Endothelial cell of umbilical vein (primary cell): ENCODE measurements around the gene PSAPL1. TPM values are rescaled to one million over a fixed set of nuclear protein-coding genes. Genes with fewer than 3 reads are reported as not detected.

Source experiments
- BruUV-seq: library from RNA; stranded (reverse); fragments of 400-500 nt; replicated peaks from 2 replicates; lab custom pipeline; 2021; lab: Mats Ljungman, UMichigan
- CTCF ChIA-PET: fragments of 300-600, 350-600 bp; sonication (Branson Sonifier 250); formaldehyde crosslinking; loops from one replicate; lab custom pipeline; 2021; ENCODE audit warnings: antibody characterized with exemption, inconsistent platforms; lab: Charles Lee
- POLR2A ChIA-PET: fragments of 300-600, 350-600 bp; sonication (Branson Sonifier 250); formaldehyde crosslinking; loops from one replicate; lab custom pipeline; 2021; ENCODE audit warnings: antibody characterized with exemption, inconsistent platforms; lab: Charles Lee
- DNase-seq: peaks from one replicate; pipeline ENCODE4 v3.0.0-alpha.2; 2011; ENCODE audit warnings: low read depth, low spot score
- FAIRE-seq: peaks from 2 replicates; lab custom pipeline; 2011; peaks lifted over from hg19 to GRCh38; lab: Jason Lieb, UNC
- H2AFZ ChIP-seq: 2 replicates; pipeline ENCODE4 v1.6.0; 2012; ENCODE audit warnings: low read depth, low read length, control low read depth, inconsistent platforms
- H3K27ac ChIP-seq: 2 replicates; pipeline ENCODE4 v1.5.1; 2011; ENCODE audit warnings: low read depth, mild to moderate bottlenecking, control low read depth, low read length, moderate library complexity; ENCODE audit not compliant: insufficient read depth
- H3K27me3 ChIP-seq, 2 experiments: 2 replicates each; pipeline versions ENCODE4 v1.6.0 to v1.6.1; 2011; ENCODE audit warnings: low read length in 2 of 2, mixed read lengths in 1 of 2; ENCODE audit not compliant: control insufficient read depth in 2 of 2, insufficient read depth in 2 of 2
- H3K36me3 ChIP-seq, 2 experiments: 2 replicates in 1 of 2; 3 replicates in 1 of 2; pipeline ENCODE4 v1.5.1; 2011; ENCODE audit warnings: low read length in 2 of 2, mild to moderate bottlenecking in 1 of 2, moderate library complexity in 1 of 2; ENCODE audit not compliant: control insufficient read depth in 2 of 2, insufficient read depth in 2 of 2; ENCODE audit errors: extremely low read depth in 1 of 2
- H3K4me1 ChIP-seq: 3 replicates; pipeline ENCODE4 v1.5.1; 2011; ENCODE audit warnings: mild to moderate bottlenecking, low read length; ENCODE audit not compliant: control insufficient read depth, insufficient read depth; ENCODE audit errors: extremely low read depth
- H3K4me2 ChIP-seq: 2 replicates; pipeline ENCODE4 v1.6.1; 2011; ENCODE audit warnings: low read length, control low read depth, mixed read lengths; ENCODE audit not compliant: insufficient read depth
- H3K4me3 ChIP-seq, 3 experiments: fragments of 200-600 bp in 1 of 3; sonication (generic), shearing (Covaris generic) in 1 of 3; replicated peaks in 1 of 3; 2 replicates each; pipeline ENCODE4 v1.5.1; 2011 to 2016; ENCODE audit warnings: control low read depth in 3 of 3, low read length in 3 of 3, mild to moderate bottlenecking in 2 of 3, inconsistent platforms in 1 of 3, low read depth in 1 of 3, moderate library complexity in 1 of 3; ENCODE audit not compliant: insufficient read depth in 1 of 3
- H3K79me2 ChIP-seq: 2 replicates; pipeline ENCODE4 v1.6.0; 2012; ENCODE audit warnings: low read length, inconsistent platforms; ENCODE audit not compliant: control insufficient read depth, insufficient read depth
- H3K9ac ChIP-seq: replicated peaks from 2 replicates; pipeline ENCODE3; 2011; ENCODE audit warnings: low read length, control low read depth; ENCODE audit not compliant: insufficient read depth; ENCODE audit errors: extremely low read depth
- H3K9me1 ChIP-seq: replicated peaks from 3 replicates; pipeline ENCODE4 v1.6.0; 2011; ENCODE audit warnings: mild to moderate bottlenecking, low read length; ENCODE audit not compliant: control insufficient read depth, insufficient read depth; ENCODE audit errors: extremely low read depth
- H3K9me3 ChIP-seq: replicated peaks from 2 replicates; pipeline ENCODE4 v1.5.1; 2012; ENCODE audit warnings: low read length, inconsistent platforms; ENCODE audit not compliant: control insufficient read depth, insufficient read depth
- H4K20me1 ChIP-seq: replicated peaks from 2 replicates; pipeline ENCODE3; 2011; ENCODE audit warnings: mild to moderate bottlenecking, low read length; ENCODE audit not compliant: control insufficient read depth, insufficient read depth; ENCODE audit errors: extremely low read depth
- EZH2 ChIP-seq: IDR thresholded peaks from 2 replicates; pipeline ENCODE4 v1.6.1; 2012; ENCODE audit warnings: borderline replicate concordance, low read depth, mild to moderate bottlenecking, moderate library complexity, low read length, inconsistent platforms; ENCODE audit not compliant: severe bottlenecking
- FOS ChIP-seq: IDR thresholded peaks from 2 replicates; pipeline ENCODE4 v1.6.1; 2011; ENCODE audit warnings: mild to moderate bottlenecking, low read length, moderate library complexity, borderline replicate concordance; ENCODE audit not compliant: insufficient read depth
- GATA2 ChIP-seq: IDR thresholded peaks from 2 replicates; pipeline ENCODE4 v1.7.0; 2011; ENCODE audit warnings: low read depth, mild to moderate bottlenecking, moderate library complexity, mixed read lengths, low read length; ENCODE audit not compliant: insufficient read length, insufficient read depth
- JUN ChIP-seq: IDR thresholded peaks from 2 replicates; pipeline ENCODE4 v1.6.1; 2011; ENCODE audit warnings: borderline replicate concordance, low read depth; ENCODE audit not compliant: insufficient read length, insufficient read depth
- MYC ChIP-seq: IDR thresholded peaks from one replicate; pipeline ENCODE4 v1.6.1; 2011; ENCODE audit warnings: mild to moderate bottlenecking, low read depth, low read length
- POLR2A ChIP-seq: IDR thresholded peaks from 2 replicates; pipeline ENCODE4 v1.6.1; 2012; ENCODE audit warnings: low read depth, mild to moderate bottlenecking, control low read depth, low read length
- POLR2AphosphoS5 ChIP-seq: IDR thresholded peaks from 2 replicates; pipeline ENCODE4 v1.6.1; 2012; ENCODE audit warnings: low read depth, mild to moderate bottlenecking, control low read depth, low read length, moderate library complexity; ENCODE audit not compliant: insufficient read depth
- dilution Hi-C: fragments of 300-500 bp; cut with MboI; formaldehyde crosslinking; loops from one replicate; pipeline ENCODE4 v1.15.0; 2019; ENCODE audit warnings: low sequenced_read_pairs; ENCODE audit not compliant: extremely low pct_ligation_motif_present
- intact Hi-C: fragments of 100-400 bp; cut with micrococcal nuclease; formaldehyde crosslinking; loops from one replicate; pipeline ENCODE4 v1.10.0; 2022
- polyA plus RNA-seq, 4 experiments: library from polyadenylated mRNA; depleted of rRNA in 3 of 4; stranded (reverse) in 3 of 4; unstranded in 1 of 4; fragments of >200 nt; gene quantifications; 2 replicates each; pipeline versions ENCODE4 v1.2.1 to v1.2.3, GENCODE V29; 2011 to 2012; ENCODE audit warnings: missing spikeins in 1 of 4
- total RNA-seq: library from RNA; stranded (reverse); gene quantifications from 2 replicates; pipeline ENCODE4 v1.2.3, GENCODE V29; 2021
- TF ChIP-seq, protein P1 (sequence below): IDR thresholded peaks from 2 replicates; pipeline ENCODE4 v1.6.1; 2011; ENCODE audit not compliant: insufficient read depth, insufficient read length
- TF ChIP-seq, protein P2 (sequence below), 2 donors: IDR thresholded peaks; 1 replicate in 1 of 2; 2 replicates in 1 of 2; pipeline ENCODE4 v1.5.1; 2011; ENCODE audit warnings: low read length in 2 of 2, mild to moderate bottlenecking in 2 of 2, moderate library complexity in 2 of 2, control low read depth in 1 of 2, inconsistent platforms in 1 of 2, low read depth in 1 of 2; ENCODE audit not compliant: insufficient read depth in 1 of 2; ENCODE audit errors: extremely low read depth in 1 of 2

The PSAPL1 gene
- total and polyA plus RNA-seq, 2 donors (not counting 3 experiments of a cell fraction or from before 2014, with no cell fraction given) = not detected

DNA sequence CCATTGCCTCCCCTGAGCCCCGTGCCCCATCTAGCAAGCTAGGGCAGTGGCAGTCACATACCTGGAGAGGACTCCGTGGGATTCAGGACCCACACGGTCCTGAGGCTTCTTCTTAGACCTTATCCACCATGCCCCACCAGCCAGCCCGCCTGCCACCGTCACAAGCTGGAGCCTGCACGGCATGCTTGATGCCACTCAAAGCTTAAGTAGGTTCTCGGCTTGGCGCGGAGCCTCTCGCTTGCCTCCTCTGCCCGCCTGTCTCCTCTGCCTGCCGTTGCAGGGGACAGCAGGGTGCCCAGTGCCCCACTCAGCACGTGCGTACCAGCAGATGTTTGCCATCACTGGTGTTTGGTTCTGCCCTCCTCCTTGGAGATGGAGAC lies 14.1 kb downstream of the PSAPL1 start:
- Histone ChIP-seq H3K79me2 (no peaks in the 10 kb centered on the region), H3K4me1 (no peaks in the 10 kb centered on the region), H3K9ac (no peak overlapping the region), H3K27me3 (no peaks in the 10 kb centered on the region), H3K4me3 (no peak overlapping the region), H2AFZ (no peak overlapping the region), H3K36me3 (no peaks in the 10 kb centered on the region), H4K20me1 (no peaks in the 10 kb centered on the region), H3K4me2 (no peak overlapping the region), H3K27ac (no peak overlapping the region), H3K9me3 (no peaks in the 10 kb centered on the region), H3K9me1 (no peaks in the 10 kb centered on the region)
- intact Hi-C loops (no loop called here), dilution Hi-C loops (no loop called here)
- no peak for TF ChIP-seq MYC
- TF ChIP-seq POLR2A = no peak
- DNase-seq (no peak), FAIRE-seq (no peak)
- CTCF ChIA-PET = no interaction called here
- POLR2A ChIA-PET = no interaction called here
- no TSS peak for BruUV-seq

DNA sequence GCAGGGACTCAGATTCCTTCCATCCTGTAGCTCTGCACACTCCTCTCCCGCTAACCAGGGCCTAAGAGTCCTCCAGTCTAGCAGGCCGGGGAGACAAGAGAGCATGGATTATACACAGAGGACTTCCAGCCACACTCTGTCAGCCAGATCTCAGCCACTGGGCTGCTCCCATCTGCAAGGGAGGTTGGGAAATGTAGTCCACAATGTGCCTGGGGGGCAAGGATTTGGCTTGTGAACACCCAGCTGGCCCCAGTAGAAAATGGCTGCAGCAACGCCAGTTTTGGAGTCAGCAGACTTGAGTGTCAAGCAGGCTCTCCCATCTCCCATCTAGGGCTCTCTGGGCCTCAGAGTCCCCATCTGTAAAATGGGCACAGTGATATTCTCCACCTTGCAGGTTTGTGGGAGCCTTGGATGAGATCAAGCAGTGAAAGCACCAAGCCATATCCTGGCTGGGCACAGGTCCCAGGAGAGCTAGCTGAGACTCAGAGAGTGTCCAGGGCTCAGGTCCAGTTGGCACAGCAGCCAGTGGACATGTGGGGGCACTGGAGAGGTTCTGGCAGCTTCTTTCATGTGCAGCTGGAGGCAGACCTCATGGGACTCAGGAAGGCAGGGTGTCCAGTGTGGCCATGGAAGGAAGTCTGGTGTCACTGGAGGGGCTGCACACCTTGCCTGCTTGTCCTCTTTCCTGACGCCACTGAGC lies 14.6 kb downstream of the PSAPL1 start:
- Histone ChIP-seq H3K4me3 (no peak overlapping the region), H2AFZ (no peak overlapping the region), H3K9me3 (no peaks in the 10 kb centered on the region), H3K36me3 (no peaks in the 10 kb centered on the region), H3K9ac (no peak overlapping the region), H3K27ac (no peak overlapping the region), H3K9me1 (no peaks in the 10 kb centered on the region), H3K4me2 (no peak overlapping the region), H3K79me2 (no peaks in the 10 kb centered on the region), H4K20me1 (no peaks in the 10 kb centered on the region), H3K27me3 (no peaks in the 10 kb centered on the region), H3K4me1 (no peaks in the 10 kb centered on the region)
- FAIRE-seq (no peak), DNase-seq (no peak)
- TF ChIP-seq, protein P1, sequence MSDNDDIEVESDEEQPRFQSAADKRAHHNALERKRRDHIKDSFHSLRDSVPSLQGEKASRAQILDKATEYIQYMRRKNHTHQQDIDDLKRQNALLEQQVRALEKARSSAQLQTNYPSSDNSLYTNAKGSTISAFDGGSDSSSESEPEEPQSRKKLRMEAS = no peak
- TF ChIP-seq EZH2 (no peak), POLR2AphosphoS5 (no peak), FOS (no peak), JUN (no peak), POLR2A (no peak), GATA2 (no peak), MYC (no peak)
- TF ChIP-seq, protein P2, sequence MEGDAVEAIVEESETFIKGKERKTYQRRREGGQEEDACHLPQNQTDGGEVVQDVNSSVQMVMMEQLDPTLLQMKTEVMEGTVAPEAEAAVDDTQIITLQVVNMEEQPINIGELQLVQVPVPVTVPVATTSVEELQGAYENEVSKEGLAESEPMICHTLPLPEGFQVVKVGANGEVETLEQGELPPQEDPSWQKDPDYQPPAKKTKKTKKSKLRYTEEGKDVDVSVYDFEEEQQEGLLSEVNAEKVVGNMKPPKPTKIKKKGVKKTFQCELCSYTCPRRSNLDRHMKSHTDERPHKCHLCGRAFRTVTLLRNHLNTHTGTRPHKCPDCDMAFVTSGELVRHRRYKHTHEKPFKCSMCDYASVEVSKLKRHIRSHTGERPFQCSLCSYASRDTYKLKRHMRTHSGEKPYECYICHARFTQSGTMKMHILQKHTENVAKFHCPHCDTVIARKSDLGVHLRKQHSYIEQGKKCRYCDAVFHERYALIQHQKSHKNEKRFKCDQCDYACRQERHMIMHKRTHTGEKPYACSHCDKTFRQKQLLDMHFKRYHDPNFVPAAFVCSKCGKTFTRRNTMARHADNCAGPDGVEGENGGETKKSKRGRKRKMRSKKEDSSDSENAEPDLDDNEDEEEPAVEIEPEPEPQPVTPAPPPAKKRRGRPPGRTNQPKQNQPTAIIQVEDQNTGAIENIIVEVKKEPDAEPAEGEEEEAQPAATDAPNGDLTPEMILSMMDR (IDR thresholded peaks at IDR 0.05; ENCODE audit: extremely low read depth in 1 of 2, insufficient read depth in 1 of 2, low read depth in 1 of 2, low read length in 2 of 2) = no peak
- dilution Hi-C loops = no loop called here
- CTCF ChIA-PET = no interaction called here
- intact Hi-C loops = no loop called here
- POLR2A ChIA-PET = no interaction called here
- BruUV-seq = no TSS peak
